ENCODE measurements around the gene CRISPLD2.

The CRISPLD2 gene

GRCh38 chr16:84795329-84796053 lies 24.3 kb upstream of the CRISPLD2 start:
- peak; percentile 94 for DNase-seq (ENCODE audit: low read depth)
- peak overlapping the region; percentile 12; the same call in 1 of the 2 replicates for H3K4me3 ChIP-seq (ENCODE audit: low read length)
- no peak for TF ChIP-seq CTCF (conservative IDR thresholded peaks at IDR 0.05; ENCODE audit: low read length)

DNA sequence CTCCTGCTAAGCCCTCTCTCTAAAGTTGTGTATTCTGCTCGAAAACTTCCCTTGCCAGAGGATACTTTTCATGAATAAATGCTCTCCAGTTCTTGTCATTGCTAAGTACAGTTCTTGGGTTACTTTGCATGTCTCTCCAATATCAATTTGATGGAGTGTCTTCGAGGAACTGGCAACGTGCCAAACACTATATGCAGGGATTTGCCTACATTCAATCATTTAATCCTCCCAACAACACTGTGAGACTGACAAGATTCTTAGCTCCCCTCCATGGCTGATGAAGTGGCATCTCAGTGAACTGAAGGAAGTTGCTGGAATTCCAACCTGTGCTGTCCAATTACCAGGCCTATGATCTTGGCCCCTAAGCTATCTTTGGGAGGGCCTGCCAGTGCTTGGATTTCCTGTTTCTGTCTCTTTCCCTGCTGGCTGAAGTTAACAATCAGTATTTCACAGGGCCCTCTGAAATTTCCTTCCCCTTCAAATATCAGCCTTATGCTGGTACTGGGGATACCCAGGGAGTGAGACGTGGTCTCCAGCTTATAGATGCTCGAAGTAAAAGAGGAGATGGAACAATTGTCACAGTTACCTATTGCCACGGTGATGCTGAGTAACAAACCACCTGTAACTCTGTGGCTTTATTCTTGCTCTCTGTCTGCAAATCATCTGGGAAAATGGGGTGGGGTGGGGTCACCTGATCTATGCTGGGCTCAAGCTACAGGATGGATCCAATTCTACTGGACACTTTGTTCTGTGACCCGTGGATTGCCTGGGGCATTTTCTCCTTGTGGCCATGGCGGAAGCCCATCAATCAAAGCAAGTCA lies 19.4 kb upstream of the CRISPLD2 start:
- no peak for DNase-seq (ENCODE audit: low read depth)
- no peak for TF ChIP-seq CTCF (conservative IDR thresholded peaks at IDR 0.05; ENCODE audit: low read length)
- no peak overlapping the region for H3K4me3 ChIP-seq (ENCODE audit: low read length)

DNA sequence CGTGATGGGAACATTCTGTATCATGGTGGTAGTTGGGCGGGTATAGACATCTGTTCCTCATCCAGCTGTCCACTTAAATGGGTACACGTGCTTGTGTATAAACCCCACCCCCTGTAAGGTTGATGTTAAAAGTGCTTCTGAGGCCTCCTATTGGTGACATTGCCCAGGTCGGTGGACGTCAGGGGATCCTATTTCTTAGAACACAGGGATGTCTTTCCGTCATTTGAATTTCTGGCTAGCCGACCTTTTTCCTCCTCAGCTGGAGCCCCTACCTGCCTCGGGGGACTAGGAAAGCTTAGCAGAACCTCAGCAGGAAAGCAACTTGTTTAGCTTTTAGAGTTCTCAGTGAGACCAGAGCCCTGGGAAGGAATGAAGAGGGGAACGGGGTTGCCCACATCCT lies 16.6 kb upstream of the CRISPLD2 start:
- H3K4me3 ChIP-seq (ENCODE audit: low read length), result no peak overlapping the region
- no peak for DNase-seq (ENCODE audit: low read depth)
- no peak for TF ChIP-seq CTCF (conservative IDR thresholded peaks at IDR 0.05; ENCODE audit: low read length)

DNA sequence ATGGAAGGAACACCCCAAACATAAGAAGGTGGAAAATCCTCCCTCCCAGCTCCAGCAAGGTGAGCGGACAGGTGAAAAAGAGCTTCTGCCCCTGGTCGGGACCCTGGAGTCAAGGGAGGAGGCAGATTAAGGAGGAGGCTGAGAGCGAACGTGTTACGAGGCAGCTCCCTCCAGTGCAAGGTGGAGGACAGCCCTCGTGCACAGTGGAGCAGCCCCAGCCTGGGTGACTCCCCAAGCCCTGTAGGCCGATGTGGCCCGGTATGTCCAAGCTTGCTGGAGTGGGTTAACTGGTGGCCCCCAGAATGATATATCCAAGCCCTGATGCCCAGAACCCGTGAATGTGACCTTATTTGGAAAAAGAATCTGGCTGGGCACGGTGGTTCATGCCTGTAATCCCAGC lies 15.5 kb upstream of the CRISPLD2 start:
- no peak overlapping the region for H3K4me3 ChIP-seq (ENCODE audit: low read length)
- DNase-seq (ENCODE audit: low read depth), result no peak
- no peak for TF ChIP-seq CTCF (conservative IDR thresholded peaks at IDR 0.05; ENCODE audit: low read length)

- TF ChIP-seq CTCF (conservative IDR thresholded peaks at IDR 0.05; ENCODE audit: low read length), result no peak
- peak; percentile 68 for DNase-seq (ENCODE audit: low read depth)
- no peak overlapping the region for H3K4me3 ChIP-seq (ENCODE audit: low read length)
These were observed 13.4 kb upstream of the CRISPLD2 start for GRCh38 chr16:84806256-84806889.

DNA sequence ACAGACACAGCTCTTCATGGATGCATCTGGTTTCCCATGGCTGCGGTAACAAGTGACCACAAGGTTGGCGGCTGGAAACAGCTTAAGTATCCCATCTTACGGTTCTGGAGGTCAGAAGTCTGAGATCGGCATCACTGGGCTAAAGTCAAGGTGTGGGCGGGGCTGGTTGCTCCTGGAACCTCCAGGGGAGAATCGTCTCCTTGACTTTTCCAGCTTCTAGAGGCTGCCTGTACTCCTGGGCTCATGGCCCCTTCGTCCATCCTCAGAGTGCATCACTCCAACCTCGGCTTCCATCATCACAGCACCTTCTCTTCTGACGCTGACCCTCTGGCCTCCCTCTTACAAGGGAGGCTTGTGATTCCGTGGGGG lies 12.9 kb upstream of the CRISPLD2 start:
- no peak for DNase-seq (ENCODE audit: low read depth)
- H3K4me3 ChIP-seq (ENCODE audit: low read length), result no peak overlapping the region
- TF ChIP-seq CTCF (conservative IDR thresholded peaks at IDR 0.05; ENCODE audit: low read length), result no peak
